GM19099 (cell line): ENCODE data around the gene EBI3.

Source experiments
- POLR2A ChIP-seq: IDR thresholded peaks from 3 replicates; pipeline ENCODE4 v1.6.1; 2011; ENCODE audit warnings: low read depth; ENCODE audit not compliant: insufficient read length; ENCODE audit errors: extremely low read depth

EBI3 gene

GRCh38 chr19:4197228-4197624, 32.1 kb upstream of the EBI3 start:
- no peak for TF ChIP-seq POLR2A

DNA sequence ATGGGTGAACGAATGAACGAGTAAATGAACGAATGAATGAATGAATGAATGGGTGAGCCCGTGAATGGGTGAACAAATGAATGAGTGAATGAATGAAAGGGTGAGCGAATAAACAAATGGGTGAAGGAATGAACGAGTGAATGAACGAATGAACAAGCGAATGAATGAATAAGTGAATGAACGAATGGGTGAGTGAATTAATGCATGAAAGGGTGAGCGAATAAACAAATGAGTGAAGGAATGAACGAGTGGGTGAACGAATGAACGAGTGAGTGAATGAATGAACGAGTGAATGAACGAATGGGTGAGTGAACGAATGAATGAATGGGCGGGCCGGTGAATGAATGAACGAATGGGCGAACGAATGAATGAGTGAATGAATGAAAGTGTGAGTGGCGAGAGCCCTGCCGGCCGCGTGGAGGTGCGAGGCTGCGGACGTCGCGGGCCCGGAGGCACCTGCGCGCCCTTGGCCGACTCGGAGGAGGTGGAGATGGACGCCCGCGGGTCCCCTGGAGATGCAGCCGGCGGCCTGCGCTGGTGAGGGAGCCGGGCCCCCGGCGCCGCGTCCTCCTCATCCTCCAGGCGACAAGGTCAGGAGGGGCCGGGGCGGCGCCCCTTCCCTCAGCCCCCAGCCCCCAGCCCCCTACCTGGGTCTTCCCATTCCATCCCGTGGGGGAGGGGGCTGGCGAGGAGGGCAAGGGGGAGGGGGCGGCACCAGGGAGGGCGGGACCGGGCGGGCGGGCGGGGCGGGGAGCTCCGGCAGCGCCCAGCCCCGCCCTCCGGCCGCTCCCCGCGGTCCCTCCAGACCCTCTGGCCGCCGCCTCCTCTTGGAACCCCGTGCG, 31.5 kb upstream of the EBI3 start:
- TF ChIP-seq POLR2A: no peak

- TF ChIP-seq POLR2A: no peak
Observed at GRCh38 chr19:4198467-4199126, 30.7 kb upstream of the EBI3 start.

DNA sequence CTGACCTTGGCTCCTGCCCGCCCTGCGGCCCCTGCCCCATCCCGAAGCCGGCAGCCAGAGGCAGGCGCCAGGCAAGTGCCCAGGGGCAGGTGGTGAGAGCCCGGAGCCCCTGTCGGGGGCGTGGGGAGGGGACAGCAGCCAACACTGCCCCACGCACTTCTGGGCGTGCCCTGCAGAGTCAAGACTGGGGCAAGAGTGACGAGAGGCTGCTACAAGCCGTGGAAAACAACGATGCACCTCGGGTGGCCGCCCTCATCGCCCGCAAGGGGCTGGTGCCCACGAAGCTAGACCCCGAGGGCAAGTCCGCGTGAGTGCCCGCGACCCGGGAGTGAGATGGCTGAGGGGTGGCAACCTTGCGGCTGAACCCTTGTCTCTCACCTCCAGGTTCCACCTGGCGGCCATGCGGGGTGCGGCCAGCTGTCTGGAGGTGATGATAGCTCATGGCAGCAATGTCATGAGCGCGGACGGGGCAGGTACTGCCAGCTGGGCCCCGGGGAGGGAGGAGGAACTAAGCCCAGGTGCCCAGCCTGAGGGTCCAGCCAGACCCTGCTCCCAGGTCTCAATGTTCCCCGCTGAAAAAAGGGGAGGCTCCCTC, 29.5 kb upstream of the EBI3 start:
- TF ChIP-seq POLR2A: no peak

DNA sequence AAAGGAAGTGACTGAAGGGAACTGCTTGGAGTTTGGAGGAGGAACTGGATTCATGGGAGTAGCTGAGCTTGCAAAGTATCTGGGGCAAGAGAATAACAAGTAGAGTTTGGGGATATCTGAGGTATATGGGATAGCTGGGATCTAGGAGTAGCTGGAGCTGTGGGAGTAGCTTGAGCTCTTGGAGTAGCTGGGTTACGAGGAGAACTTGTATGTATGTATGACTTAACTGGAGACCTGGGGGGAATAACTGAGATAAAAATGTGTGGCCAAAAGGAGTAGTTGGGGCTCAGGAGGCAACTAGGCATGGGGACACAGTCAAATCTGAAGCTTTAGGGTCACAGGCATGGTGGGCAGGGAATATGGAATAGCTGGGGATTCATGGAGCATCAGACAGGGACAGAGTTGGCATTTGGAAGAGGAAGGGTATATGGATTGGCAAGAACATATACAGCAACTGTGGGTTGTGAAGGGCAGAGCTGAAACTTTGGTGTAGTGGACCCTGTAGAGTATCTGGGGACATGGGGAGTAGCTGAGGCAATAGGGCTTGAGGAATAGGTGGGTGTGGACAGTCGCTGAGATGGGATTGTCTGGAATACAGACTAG, 28.3 kb upstream of the EBI3 start:
- no peak for TF ChIP-seq POLR2A

DNA sequence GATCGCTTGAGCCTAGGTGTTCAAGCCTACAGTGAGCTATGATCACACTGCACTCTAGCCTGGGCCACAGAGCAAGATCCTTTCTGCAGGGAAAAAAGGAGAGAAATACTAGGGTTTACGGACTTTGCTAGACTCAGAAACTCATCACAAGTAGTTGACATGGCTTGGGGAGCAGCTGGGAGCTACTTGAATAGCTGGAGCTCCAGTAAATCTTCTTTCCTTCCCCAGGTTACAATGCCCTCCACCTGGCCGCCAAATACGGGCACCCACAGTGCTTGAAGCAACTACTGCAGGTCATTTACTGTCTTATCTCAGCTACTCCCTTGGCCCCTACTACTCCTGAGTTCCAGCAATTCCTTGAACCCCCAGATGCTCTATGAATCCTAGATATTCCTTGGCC, 27.5 kb upstream of the EBI3 start:
- TF ChIP-seq POLR2A: no peak

DNA sequence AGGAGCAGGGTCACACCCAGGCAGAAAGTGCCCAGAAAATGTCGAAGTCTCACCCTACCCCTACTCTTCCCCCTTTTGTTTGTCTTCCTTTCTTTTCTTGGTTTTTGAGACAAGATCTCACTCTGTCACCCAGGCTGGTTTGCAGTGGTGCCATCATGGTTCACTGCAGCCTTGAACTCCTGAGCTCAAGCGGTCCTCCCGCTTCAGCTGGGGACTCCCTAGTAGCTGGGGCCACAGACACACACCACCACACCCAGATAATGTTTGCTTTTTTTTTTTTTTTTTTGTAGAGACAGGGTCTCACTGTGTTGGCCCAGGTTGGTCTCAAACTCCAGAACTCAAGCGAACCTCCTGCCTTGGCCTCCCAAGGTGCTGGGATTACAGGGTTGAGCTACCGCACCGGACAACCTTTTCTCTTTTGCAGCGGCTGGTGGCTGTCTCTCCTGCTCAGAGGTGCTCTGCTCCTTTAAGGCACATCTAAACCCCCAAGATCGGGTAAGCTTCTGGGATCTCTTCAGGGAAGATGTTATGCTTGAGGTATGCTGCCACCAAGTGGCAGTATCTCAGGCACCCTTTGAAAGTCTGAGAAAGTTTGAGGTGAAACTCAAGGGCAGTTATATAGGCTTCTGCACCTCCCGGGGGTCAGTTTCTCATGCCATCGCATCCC, 22.4 kb upstream of the EBI3 start:
- no peak for TF ChIP-seq POLR2A

GRCh38 chr19:4208385-4209094, 20.8 kb upstream of the EBI3 start:
- TF ChIP-seq POLR2A: no peak

DNA sequence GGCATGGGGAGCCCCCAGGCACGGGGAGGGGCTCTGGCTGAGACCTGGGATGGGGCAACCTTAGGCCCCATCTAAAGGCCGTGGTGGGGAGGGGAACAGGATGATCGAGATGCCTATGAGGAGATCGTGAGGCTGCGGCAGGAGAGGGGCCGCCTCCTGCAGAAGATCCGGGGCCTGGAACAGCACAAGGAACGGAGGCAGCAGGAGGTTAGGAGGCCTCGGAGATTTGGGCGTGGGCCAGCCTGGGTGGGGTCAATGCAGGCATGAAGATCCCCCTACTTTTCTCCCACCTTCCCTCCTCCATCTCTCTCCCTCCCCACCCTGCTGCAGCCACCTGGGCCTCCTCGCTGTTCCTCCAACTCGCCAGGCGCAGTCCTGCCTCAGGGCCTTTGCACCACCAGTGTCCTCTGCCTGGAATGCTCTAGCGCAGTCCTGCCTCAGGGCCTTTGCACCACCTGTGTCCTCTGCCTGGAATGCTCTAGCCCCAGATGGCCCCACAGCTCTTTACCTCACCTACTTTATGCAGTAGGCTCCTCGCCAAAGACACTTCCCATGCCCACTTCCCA, 19.1 kb upstream of the EBI3 start:
- TF ChIP-seq POLR2A: no peak

DNA sequence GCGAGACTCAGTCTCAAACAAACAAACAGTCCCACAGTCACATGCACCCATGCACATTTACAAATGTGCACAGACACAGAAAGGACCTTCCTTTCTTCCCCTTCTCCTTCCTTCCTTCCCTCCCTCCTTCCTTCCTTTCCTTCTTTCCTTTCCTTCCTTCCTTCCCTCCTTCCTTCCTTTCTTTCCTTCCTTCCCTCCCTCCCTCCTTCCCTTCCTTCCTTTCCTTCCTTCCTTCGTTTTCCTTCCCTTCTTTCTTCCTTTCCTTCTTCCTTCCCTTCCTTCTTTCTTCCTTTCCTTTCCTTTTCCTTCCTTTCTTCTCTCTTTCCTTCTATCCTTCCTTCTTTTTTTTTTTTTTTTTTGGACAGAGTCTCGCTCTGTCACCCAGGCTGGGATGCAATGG, 16.2 kb upstream of the EBI3 start:
- no peak for TF ChIP-seq POLR2A

- TF ChIP-seq POLR2A: no peak
Observed at GRCh38 chr19:4215807-4216206, 13.5 kb upstream of the EBI3 start.

DNA sequence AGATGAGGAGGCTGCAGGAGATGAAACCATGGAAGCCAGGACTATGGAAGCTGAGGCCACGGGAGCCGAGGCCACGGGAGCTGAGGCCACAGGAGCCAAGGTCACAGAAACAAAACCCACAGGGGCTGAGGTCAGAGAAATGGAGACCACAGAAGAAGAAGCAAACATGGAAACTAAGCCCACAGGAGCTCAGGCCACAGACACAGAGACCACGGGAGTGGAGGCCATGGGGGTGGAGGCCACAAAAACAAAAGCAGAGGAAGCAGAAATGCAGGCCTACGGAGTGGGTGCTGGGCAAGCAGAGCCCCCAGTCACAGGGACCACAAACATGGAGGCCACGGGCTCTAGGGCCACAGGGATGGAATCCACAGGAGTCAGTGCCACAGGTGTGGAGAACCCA, 12.5 kb upstream of the EBI3 start:
- no peak for TF ChIP-seq POLR2A

- TF ChIP-seq POLR2A: no peak
Observed at GRCh38 chr19:4217429-4218264, 11.7 kb upstream of the EBI3 start.
